Small intestine (tissue), 4 donors: Measurements from ENCODE around the gene RPL19. TPM values are rescaled to one million over a fixed set of nuclear protein-coding genes. Genes with fewer than 3 reads are reported as not detected.

ENCODE experiments used
- polyA plus RNA-seq, 4 donors: library from polyadenylated mRNA; stranded (reverse) in 3 of 4; unstranded in 1 of 4; fragments of 200-250 nt in 3 of 4; fragments of 120-200 nt in 1 of 4; gene quantifications; one replicate each; pipeline versions ENCODE4 v1.2.1 to v1.2.3, GENCODE V29; 2013
- donor health status: healthy with polysubstance abuse.
- donor health status: Bipolar disorder and iron deficiency.
- donor health status: healthy.

The RPL19 gene
- polyA plus RNA-seq, 4 donors, result 1,923 to 3,263 (median 2,767) TPM

Other genes with a start within 250 kb of the RPL19 start
- under 1 TPM in 1 of 4 donors, not detected in 3; 0.01 TPM for gene FBXO47, start 232.9 kb upstream of the RPL19 start, polyA plus RNA-seq
- 10 to 100 TPM in 1 of 4 donors, 1 to 10 TPM in 3; 2.1 to 12.7 (median 3.4) TPM for gene PLXDC1, start 48.6 kb upstream of the RPL19 start, polyA plus RNA-seq
- gene ARL5C, start 34.1 kb upstream of the RPL19 start, polyA plus RNA-seq, result under 1 TPM in 1 of 4 donors, not detected in 3; 0.06 TPM
- 1 to 10 TPM in 2 of 4 donors, under 1 TPM in 2; 0.45 to 3.7 (median 1.5) TPM for gene CACNB1, start 2.6 kb upstream of the RPL19 start, polyA plus RNA-seq
- under 1 TPM in 2 of 4 donors, not detected in 2; 0.31 to 0.64 TPM for gene STAC2, start 25.7 kb downstream of the RPL19 start, polyA plus RNA-seq
- 10 to 100 TPM in 1 of 4 donors, 1 to 10 TPM in 3; 1.9 to 10.4 (median 3.0) TPM for gene FBXL20, start 201.3 kb downstream of the RPL19 start, polyA plus RNA-seq